HG02852 (cell line): Measurements from ENCODE around the gene HSPA5.
"Not testable (repeated sequence)": the region's sequence is repeated elsewhere in the genome, so short reads cannot be mapped to it uniquely, and the experiment has no call there.

Experiments
- ATAC-seq: cut with Tn5 transposase; IDR thresholded peaks from one replicate; pipeline ENCODE4 v1.9.1; 2021; ENCODE audit warnings: mild to moderate bottlenecking, moderate library complexity; ENCODE audit not compliant: unreplicated experiment

HSPA5 gene

DNA sequence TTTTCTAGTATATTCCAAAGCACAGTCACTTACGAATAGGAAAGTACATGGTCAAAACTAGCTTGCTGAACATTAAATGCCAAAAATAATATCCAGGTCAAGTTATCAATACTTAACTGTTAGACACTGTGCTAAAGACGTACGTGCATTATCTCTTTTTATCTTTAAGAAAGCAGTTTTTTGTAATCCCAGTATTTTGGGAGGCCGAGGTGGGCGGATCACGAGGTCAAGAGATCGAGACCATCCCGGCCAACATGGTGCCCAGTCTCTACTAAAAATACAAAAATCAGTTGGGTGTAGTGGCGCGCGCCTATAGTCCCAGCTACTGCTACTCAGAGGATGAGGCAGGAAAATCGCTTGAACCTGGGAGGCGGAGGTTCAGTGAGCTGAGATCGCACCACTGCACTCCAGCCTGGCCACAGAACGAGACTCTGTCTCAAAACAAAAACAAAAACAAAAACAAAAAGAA is 2.7 kb upstream of the HSPA5 start:
- ATAC-seq, result no peak

DNA sequence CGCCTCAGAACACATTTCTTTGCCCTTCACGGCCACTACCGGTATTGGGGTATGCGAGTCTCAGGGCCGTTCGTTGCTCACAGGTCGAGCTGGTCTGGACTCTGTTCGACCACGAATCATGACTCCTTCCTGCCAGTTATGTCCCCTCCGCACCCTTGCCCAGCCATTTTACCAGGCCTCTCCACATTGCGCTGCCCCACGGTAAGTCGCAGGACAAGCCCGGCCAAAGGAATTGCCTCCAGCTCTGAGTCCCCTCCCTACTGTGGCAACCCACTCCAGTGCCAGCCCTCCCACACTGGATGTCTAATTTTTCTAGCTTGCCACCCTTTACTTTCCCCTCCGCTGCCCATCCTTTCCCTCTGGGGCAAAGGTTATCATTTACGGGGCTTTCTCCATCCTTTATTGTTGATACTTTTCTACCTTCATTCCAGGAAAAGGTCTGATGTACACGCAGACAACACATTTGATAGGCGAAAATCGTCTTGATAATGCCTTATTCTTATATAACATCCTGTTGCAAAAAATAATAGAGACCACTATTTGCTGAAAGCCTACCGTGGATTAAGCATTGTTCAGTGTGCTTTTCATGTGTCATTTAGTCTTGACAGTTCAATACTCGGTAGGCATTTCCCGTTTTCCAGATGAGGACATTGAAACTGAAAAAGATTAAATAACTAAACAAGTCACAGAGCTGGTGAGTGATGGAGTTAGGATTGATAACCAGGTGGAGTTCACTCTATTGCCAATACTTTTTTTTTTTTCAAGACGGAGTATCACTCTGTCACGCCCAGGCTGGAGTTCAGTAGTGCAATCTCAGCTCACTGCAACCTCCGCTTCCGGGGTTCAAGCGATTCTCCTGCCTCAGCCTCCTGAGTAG is 958 bp upstream of the HSPA5 start:
- peak; percentile 21 for ATAC-seq

DNA sequence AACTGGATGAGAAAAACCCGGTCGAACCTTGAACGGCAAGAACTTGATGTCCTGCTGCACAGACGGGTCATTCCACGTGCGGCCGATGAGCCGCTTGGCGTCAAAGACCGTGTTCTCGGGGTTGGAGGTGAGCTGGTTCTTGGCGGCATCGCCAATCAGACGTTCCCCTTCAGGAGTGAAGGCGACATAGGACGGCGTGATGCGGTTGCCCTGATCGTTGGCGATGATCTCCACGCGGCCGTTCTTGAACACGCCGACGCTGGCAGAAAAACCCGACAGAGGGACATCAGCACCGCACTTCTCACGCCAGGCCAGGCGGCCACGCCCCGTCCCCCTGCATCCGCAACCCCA is 519 bp downstream of the HSPA5 start:
- ATAC-seq, result peak; percentile 13

DNA sequence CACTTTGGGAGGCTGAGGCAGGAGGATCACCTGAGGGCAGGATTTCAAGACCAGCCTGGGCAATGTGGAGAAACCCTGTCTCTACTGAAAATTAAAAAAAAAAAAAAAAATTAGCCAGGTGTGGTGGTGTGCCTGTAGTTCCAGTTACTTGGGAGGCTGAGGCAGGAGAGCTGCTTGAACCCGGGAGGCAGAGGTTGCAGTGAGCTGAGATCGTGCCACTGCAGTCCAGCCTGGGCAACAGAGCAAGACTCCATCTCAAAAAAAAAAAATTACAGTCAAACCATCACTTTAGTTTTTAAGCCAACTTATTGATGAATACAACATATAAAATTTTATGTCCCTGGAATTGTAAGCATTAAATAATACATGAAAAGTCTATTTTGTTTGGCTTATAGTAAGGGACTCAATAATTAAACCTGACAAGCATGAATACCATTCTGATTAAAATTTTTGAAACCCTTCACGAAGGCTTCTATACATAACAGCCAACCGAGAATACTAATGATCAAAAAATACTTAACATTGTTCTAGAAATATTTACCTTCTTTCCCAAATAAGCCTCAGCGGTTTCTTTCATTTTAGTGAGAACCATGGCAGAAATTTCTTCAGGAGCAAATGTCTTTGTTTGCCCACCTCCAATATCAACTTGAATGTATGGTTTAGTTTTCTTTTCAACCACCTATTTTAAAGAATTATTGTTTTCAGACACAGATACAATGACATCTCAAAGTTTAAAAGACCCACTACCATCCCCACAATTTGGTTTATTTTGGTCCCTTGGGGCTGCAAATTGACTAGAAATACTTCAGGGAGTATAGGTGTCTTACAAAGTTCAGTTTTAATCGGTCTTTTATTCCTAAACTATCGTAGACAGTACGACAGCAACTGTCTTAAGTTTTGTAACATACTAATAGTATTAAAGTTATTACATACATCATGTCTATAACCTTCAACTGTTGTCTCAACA is 1.2 kb downstream of the HSPA5 start:
- ATAC-seq, result no peak

DNA sequence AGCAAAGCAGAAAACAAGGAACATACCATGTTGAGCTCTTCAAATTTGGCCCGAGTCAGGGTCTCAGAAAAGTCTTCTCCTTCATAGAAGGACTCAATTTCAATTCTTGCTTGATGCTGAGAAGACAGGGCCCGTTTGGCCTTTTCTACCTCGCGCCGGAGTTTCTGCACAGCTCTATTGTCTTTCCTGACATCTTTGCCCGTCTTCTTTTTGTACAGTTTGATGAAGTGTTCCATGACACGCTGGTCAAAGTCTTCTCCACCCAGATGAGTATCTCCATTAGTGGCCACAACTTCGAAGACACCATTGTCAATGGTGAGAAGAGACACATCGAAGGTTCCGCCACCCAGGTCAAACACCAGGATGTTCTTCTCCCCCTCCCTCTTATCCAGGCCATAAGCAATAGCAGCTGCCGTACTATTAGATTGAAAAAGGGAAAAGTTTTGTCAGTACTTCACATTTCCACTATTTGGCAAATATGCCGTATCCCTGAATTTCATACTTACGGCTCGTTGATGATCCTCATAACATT is 2.2 kb downstream of the HSPA5 start:
- ATAC-seq, result no peak

DNA sequence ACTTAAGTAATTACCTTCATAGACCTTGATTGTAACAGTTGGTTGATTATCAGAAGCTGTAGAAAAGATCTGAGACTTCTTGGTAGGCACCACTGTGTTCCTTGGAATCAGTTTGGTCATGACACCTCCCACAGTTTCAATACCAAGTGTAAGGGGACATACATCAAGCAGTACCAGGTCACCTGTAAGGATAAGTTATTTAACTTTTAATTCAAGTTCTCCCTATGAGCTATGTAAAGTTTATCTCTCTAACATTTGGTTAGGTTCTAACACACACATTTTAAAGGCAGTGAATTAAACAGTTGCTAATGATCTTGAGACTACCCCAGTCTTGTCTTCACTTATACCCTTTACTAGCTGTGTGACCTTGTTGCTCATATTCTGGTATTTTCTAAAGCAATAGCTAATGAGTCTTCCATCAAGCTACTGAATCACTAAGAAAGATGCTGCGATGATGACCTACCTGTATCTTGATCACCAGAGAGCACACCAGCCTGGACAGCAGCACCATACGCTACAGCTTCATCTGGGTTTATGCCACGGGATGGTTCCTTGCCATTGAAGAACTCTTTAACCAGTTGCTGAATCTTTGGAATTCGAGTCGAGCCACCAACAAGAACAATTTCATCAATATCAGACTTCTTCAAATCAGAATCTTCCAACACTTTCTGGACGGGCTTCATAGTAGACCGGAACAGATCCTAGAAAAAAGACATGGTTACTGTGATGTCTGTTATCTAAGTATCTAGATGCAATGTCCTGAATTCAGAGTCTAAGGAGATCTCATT is 2.8 kb downstream of the HSPA5 start:
- no peak for ATAC-seq

DNA sequence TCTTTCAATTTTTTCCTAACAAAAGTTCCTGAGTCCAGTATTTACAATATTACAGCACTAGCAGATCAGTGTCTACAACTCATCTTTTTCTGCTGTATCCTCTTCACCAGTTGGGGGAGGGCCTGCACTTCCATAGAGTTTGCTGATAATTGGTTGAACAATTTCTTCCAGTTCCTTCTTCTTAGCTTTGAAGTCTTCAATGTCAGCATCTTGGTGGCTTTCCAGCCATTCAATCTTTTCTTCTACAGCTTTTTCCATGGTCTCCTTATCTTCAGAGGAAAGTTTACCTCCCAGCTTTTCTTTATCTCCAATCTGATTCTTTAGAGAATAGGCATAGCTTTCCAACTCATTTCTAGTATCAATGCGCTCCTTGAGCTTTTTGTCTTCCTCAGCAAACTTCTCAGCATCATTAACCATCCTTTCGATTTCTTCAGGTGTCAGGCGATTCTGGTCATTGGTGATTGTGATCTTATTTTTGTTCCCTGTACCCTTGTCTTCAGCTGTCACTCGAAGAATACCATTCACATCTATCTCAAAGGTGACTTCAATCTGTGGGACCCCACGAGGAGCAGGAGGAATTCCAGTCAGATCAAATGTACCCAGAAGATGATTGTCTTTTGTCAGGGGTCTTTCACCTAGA is 4.5 kb downstream of the HSPA5 start:
- not testable (repeated sequence) for ATAC-seq

DNA sequence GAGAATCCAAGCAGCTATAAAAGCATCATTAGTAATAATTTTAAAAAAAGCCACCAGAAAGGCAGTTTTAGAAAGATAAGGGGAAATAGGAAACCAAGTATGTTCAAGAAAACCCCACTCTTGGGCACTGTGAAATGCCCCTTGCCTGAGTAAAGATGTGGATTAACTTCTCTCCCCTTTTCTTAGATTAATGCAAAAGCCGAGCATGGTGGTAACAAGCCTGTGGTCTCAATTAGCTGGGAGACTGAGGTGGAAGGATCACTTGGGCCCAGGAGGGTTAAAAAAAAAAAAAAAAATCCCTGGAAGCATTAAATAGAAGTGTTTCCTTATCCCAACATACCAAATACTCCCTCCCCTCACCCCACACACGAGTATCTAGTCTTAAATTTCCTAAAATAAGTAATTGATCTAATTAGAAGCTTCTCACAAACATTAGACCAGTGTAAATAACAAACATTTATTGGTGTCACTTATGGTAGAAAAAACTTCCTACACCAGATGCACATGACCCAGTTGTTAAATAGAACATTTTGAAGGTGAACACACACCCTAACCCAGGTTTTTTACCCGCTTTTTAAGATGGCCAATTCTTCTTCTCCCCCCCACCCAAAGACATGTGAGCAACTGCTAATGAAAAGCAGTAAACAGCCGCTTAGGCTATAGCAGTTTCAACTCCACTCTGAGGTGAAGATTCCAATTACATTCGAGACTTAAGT is 5.2 kb downstream of the HSPA5 start:
- ATAC-seq, result no peak

DNA sequence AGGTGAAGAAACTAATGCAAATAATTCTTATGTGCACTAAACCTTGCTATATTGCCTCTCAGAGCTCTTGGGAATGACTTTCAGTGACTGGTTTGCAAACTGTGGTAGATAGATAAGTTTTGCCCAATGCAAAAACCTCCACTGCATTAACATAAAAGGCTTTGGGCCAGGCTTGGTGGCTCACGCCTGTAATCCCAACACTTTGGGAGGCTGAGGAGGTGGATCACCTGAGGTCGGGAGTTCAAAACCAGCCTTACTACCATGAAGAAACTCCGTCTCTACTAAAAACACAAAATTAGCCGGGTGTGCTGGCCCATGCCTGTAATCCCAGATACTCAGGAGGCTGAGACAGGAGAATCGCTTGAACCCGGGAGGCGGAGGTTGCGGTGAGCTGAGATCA is 7.0 kb downstream of the HSPA5 start:
- ATAC-seq, result not testable (repeated sequence)

DNA sequence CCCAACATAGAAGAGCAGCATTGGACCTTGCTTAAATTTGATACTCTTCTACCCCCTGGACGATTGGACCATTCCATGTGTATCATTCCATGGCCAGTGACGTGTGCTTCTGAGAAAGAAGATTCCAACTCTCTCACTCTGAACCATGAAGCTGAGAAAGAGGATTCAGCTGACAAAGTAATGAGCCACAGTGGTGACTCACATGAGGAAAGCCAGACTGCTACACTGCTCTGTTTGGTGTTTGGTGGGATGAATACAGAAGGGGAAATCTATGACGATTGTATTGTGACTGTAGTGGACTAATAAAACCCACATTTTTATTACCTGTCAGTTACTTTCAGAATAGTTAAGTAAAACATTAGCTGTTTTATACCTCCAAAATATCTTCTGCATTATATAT is 7.5 kb downstream of the HSPA5 start:
- ATAC-seq, result no peak

DNA sequence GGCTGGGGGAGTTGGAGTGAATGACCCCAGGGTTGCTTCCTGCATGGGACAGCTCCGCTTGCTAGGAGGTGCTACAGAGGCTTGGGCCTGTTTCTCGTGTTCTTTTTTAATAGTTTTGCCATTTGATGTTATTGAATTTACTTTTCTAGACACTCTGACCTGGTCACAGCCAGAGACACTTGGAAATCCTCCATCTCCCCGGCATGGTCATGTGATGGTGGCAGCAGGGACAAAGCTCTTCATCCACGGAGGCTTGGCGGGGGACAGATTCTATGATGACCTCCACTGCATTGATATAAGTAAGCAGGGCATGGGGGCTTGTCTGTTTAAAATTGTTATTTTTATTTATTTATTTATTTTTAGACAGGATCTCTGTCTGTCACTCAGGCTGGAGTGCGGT is 13.4 kb downstream of the HSPA5 start:
- no peak for ATAC-seq

DNA sequence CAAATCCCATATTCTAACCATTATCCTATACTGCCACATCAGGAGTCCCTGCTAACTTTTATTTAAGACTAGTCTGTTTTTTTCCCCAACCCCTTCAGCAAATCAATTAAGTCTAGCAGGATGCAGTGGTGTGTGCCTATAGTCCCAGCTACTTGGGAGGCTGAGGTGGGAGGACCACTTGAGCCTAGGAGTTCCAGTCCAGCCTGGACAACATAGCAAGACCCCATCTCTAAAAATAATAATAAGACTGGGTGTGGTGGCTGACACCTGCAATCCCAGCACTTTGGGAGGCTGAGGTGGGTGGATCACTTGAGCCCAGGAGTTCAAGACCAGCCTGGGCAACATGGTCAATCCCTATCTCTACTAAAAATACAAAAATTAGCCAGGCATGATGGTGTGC is 16.3 kb downstream of the HSPA5 start:
- not testable (repeated sequence) for ATAC-seq

DNA sequence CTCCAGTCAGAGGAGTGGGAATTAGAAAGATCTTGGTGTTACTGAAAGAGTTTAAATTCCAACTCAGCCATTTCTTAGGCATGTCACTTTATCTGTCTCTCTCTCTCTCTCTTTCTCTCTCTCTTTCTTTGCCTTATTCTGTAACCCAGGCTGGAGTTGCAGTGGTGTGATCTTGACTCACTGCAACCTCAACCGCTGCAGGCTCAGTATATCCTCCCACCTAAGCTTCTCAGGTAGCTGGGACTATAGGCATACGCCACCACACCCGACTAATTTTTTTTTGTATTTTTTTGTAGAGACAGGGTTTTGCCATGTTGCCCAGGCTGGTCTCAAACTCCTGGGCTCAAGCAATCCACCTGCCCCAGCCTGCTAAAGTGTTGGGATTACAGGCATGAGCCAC is 22.5 kb downstream of the HSPA5 start:
- no peak for ATAC-seq

DNA sequence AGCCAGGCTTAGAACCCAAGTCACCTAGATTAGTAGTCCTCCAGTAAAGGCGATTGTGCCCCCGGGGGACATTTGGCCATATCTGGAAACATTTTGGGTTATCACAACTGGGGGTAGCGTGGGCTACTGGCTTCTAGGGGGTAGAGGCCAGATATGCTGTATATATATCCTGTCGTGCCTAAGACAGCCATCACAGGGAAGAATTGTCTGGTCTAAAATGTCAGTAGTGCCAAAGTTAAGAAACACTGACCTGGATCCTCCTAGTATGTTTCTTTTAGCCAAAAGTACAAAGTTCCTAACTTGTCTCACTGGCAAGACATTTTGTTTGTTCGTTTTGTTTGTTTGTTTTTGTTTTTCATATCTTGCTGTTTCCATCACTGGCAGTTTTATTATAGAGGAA is 27.0 kb downstream of the HSPA5 start:
- ATAC-seq, result no peak

DNA sequence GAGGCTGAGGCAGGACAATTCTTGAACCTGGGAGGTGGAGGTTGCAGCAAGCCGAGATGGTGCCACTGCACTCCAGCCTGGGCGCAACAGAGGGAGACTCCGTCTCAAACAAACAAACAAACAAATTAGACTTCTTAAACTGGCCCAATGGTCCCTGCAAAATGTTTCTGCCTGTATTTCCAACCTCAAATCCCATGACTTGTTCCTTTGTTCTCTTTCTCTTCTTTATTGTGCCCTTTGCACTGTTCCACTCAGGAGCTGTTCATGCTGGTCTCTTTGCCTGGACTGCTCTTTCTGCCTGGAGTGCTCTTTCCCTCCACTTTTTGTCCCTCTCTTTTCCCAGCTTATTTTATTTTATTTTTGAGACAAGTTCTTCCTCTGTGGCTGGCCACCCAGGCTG is 36.7 kb downstream of the HSPA5 start:
- ATAC-seq, result no peak

DNA sequence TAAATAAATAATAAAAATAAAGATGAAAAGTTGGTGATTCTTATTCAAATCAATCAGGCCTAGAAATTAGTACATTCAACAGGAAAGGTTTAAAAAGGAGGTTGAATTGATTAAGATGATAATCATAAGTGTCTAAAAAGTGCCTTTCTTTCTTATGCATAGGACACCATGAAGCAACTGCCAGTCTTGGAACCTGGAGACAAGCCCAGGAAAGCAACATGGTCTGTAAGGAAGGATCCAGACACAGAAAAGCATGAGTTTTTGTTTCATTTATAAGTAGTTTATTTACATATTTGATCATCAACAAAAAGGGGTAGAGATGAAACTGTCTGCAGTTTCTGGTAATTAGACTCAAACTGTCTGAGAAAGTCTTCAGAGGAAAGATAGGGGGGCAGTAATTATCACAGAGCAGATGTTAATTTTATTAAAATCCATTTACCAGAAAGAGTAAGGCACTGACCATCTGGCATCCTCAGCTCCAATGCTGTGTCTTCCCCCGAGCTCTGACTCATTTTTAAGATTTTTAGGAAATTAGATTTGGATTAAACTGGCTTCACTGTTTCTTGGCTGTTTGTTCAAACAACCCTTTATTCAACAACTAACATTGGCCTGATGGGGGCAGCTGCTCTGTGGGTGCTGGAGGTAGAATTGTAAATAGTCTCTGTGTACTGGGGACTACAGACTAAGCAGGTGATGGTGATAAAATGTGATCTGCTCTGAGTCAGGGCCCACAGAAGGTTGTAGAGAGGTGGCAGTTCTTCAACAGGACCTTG is 38.1 kb downstream of the HSPA5 start:
- ATAC-seq, result no peak

DNA sequence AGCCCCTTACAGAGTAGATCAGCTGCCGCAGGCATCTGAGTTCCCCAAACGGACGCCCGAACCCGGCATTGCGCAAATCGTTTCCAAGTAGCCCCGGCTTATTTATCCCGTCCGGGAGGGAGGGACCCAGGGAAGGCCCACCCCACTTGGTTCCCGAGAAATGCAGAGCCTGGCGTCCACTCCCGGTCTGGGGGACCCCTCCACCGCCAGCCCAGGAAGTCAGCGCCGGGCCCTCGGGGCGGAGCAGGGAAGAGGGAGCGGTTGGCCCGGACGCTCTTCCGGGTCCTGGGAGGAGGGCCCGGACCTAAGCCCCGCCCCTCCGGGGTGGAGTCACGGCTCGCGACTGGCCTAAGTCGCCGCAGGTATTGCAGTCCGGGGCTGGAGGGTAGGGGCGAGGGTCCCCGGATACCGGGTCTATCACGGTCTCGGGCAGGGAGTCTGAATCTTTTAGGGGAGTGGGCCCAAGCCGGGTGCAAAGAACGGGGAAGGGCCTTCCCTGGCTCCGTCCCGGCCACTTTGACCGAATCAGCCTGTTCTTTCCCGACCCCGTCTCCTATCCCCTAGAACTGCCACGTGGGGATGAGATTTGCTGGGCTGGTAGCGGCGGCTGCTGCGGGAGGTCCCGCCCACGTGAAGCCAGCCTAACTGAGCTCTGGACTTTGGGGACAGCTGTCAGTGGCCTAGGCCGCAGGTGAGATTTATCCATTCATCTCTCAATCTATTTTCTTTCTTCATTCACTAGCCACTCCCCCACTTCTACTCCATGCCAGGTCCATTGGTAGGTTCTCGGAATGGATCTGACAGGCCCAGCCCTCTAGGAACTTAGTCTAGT is 40.7 kb downstream of the HSPA5 start, which contains the start of gene RABEPK:
Gene RABEPK, plus strand, starts transcription at position 327 of the 832 bp plus-strand sequence. CDS start 2,472 bp downstream, outside the sequence.
- ATAC-seq, result peak; percentile 98

DNA sequence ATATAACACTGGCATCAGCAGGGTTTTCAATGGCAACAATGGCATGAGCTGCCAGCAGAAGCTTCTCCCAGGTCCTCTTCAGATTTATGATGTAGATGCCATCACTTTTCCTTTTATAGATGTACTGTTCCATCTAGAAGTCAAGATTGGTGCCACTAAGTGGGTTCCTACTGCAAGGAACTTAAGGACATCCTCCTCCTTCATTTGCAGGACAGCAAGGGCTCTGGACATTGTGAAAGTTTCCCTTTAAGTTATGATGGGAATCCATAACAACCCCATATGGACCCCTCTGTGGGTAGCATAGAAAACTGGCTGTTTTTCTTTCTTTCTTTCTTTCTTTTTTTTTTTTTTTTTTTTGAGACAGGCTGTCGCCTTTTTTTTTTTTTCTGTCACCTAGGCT is 45.6 kb downstream of the HSPA5 start:
- not testable (repeated sequence) for ATAC-seq
